ENCODE results near the gene VPS25.

GRCh38 chr17:42783062-42783790 lies 10.0 kb downstream of the VPS25 start:
- TF ChIP-seq CTCF (IDR thresholded peaks at IDR 0.05) (no peak), POLR2A (IDR thresholded peaks at IDR 0.05) (no peak)
